GM12878 (cell line): Measurements from ENCODE around the gene COMT. TPM values are rescaled to one million over a fixed set of nuclear protein-coding genes. Genes with fewer than 3 reads are reported as not detected.

ENCODE experiments used
- ATAC-seq: fragments of 200-7000 bp; cut with Tn5 transposase; 3 replicates; pipeline ENCODE4 v1.9.1; 2020; ENCODE audit warnings: mild to moderate bottlenecking, moderate library complexity
- BruUV-seq: library from RNA; stranded (reverse); fragments of 400-500 nt; replicated peaks from 2 replicates; lab custom pipeline; 2021; lab: Mats Ljungman, UMichigan
- CTCF ChIA-PET: fragments of 300-600 bp; sonication (Branson Sonifier 250); formaldehyde crosslinking; extraction: SDS; loops from one replicate; lab custom pipeline; 2021; ENCODE audit warnings: inconsistent platforms; lab: Yijun Ruan, JAX
- POLR2A ChIA-PET: fragments of 350-600 bp; formaldehyde crosslinking; extraction: SDS; loops from one replicate; lab custom pipeline; 2021; ENCODE audit warnings: inconsistent platforms; lab: Charles Lee
- RAD21 ChIA-PET: fragments of 300-600 bp; sonication (Branson Sonifier 250); formaldehyde crosslinking; loops from one replicate; lab custom pipeline; 2023; ENCODE audit warnings: antibody characterized with exemption; ENCODE audit not compliant: unreplicated experiment; lab: Charles Lee
- SMC1A ChIA-PET: fragments of 300-600 bp; sonication (Branson Sonifier 250); formaldehyde crosslinking; loops from one replicate; lab custom pipeline; 2023; ENCODE audit not compliant: unreplicated experiment, uncharacterized antibody; lab: Charles Lee
- DNase-seq: peaks from one replicate; pipeline ENCODE4 v3.0.0-alpha.2; 2011; ENCODE audit warnings: low read depth, low spot score
- FAIRE-seq: peaks from 3 replicates; lab custom pipeline; 2011; peaks lifted over from hg19 to GRCh38; lab: Jason Lieb, UNC
- H2AFZ ChIP-seq: 2 replicates; pipeline ENCODE4 v1.6.0; 2011; ENCODE audit warnings: low read depth, low read length, control low read depth; ENCODE audit not compliant: control insufficient read depth
- H3K27ac ChIP-seq: 2 replicates; pipeline ENCODE4 v1.5.1; 2011; ENCODE audit warnings: control low read depth; ENCODE audit not compliant: control insufficient read depth, insufficient read depth
- H3K27me3 ChIP-seq, 2 experiments: replicated peaks in 1 of 2; 2 replicates each; pipeline versions ENCODE4 v1.6.0 to v1.6.1; 2011; ENCODE audit warnings: low read length in 1 of 2; ENCODE audit not compliant: control insufficient read depth in 2 of 2, insufficient read depth in 2 of 2
- H3K36me3 ChIP-seq, 2 experiments: 2 replicates each; pipeline ENCODE4 v1.5.1; 2011; ENCODE audit warnings: low read length in 1 of 2; ENCODE audit not compliant: control insufficient read depth in 2 of 2, insufficient read depth in 2 of 2
- H3K4me1 ChIP-seq: 2 replicates; pipeline ENCODE4 v1.6.1; 2011; ENCODE audit warnings: mild to moderate bottlenecking, low read length, moderate library complexity, mixed read lengths; ENCODE audit not compliant: control insufficient read depth, insufficient read depth
- H3K4me2 ChIP-seq: 2 replicates; pipeline ENCODE4 v1.6.0; 2011; ENCODE audit warnings: control low read depth; ENCODE audit not compliant: control insufficient read depth, insufficient read depth
- H3K4me3 ChIP-seq: fragments of 200-600 bp; sonication (generic); 2 replicates; pipeline ENCODE4 v1.5.1; 2016
- H3K79me2 ChIP-seq: 2 replicates; pipeline ENCODE4 v1.6.0; 2011; ENCODE audit warnings: low read length; ENCODE audit not compliant: control insufficient read depth, insufficient read depth
- H3K9ac ChIP-seq: 2 replicates; pipeline ENCODE4 v1.8.0; 2011; ENCODE audit warnings: low read length, control low read depth, mixed read lengths; ENCODE audit not compliant: control insufficient read depth, insufficient read depth
- H3K9me3 ChIP-seq: replicated peaks from 3 replicates; pipeline ENCODE4 v1.5.1; 2011; ENCODE audit warnings: mild to moderate bottlenecking, low read length; ENCODE audit not compliant: control insufficient read depth, insufficient read depth
- H4K20me1 ChIP-seq: 2 replicates; pipeline ENCODE4 v1.6.0; 2011; ENCODE audit not compliant: control insufficient read depth, insufficient read depth
- CBX5 ChIP-seq: sonication (generic); IDR thresholded peaks from 2 replicates; pipeline ENCODE4 v1.6.1; 2016; ENCODE audit warnings: low read depth, moderate library complexity, mild to moderate bottlenecking, inconsistent platforms
- GABPA ChIP-seq: IDR thresholded peaks from 2 replicates; pipeline ENCODE4 v1.6.1; 2014; ENCODE audit warnings: antibody characterized with exemption, low read depth, mild to moderate bottlenecking, inconsistent platforms
- MEF2B ChIP-seq: fragments of 450-650 bp; IDR thresholded peaks from 2 replicates; pipeline ENCODE4 v1.6.1; 2018; ENCODE audit warnings: mild to moderate bottlenecking, moderate library complexity; ENCODE audit not compliant: partially characterized antibody, poor library complexity, severe bottlenecking
- NFIC ChIP-seq: IDR thresholded peaks from 2 replicates; pipeline ENCODE4 v1.6.1; 2012; ENCODE audit warnings: low read depth, mild to moderate bottlenecking, inconsistent platforms, low read length, moderate library complexity
- NKRF ChIP-seq: fragments of 450-650 bp; conservative IDR thresholded peaks from 2 replicates; pipeline ENCODE4 v1.6.1; 2017; ENCODE audit warnings: mild to moderate bottlenecking, moderate library complexity
- STAT3 ChIP-seq: IDR thresholded peaks from 2 replicates; pipeline ENCODE4 v1.6.1; 2011; ENCODE audit warnings: low read depth, low read length, improper control_type of control experiment
- SUZ12 ChIP-seq: fragments of 200-600 bp; sonication (generic); IDR thresholded peaks from one replicate; pipeline ENCODE4 v1.6.1; 2018; ENCODE audit warnings: antibody characterized with exemption, mild to moderate bottlenecking; ENCODE audit not compliant: unreplicated experiment
- ZNF384 ChIP-seq: IDR thresholded peaks from 2 replicates; pipeline ENCODE4 v1.6.1; 2012; ENCODE audit warnings: low read depth, mild to moderate bottlenecking, low read length, improper control_type of control experiment, borderline replicate concordance
- ZNF592 ChIP-seq: fragments of 450-650 bp; IDR thresholded peaks from 2 replicates; pipeline ENCODE4 v1.6.1; 2017; ENCODE audit warnings: mild to moderate bottlenecking, moderate library complexity
- WGBS: methylation state at CpG from one replicate; pipeline ENCODE4 v1.1.6; 2016; ENCODE audit warnings: low lambda C conversion rate; ENCODE audit not compliant: insufficient replicate concordance, insufficient coverage; ENCODE audit errors: missing lambda C conversion rate; 5-methylcytosine and 5-hydroxymethylcytosine counted together
- in situ Hi-C: fragments of 300-500 bp; cut with MboI; formaldehyde crosslinking; loops from 9 replicates; pipeline ENCODE4 v1.14.3; 2018; ENCODE audit warnings: mixed read lengths
- intact Hi-C: fragments of 100-400 bp; cut with micrococcal nuclease; formaldehyde crosslinking; loops from one replicate; pipeline ENCODE4 v1.14.2; 2022; ENCODE audit not compliant: unreplicated experiment
- polyA plus RNA-seq, 11 experiments: library from polyadenylated mRNA; depleted of rRNA in 4 of 11; unstranded in 6 of 11; stranded (reverse) in 5 of 11; fragments of >200 nt; fragmentation: Nextera tagmentation in 4 of 11; fragmentation: Illumina TruSeq in 1 of 11; extraction: Ambion mirVana in 4 of 11; extraction: Trizol in 1 of 11; gene quantifications; 1 replicate in 1 of 11; 2 replicates in 10 of 11; pipeline versions ENCODE4 v1.2.1 to v1.2.3, GENCODE V29; 2011 to 2016; ENCODE audit warnings: inconsistent platforms in 2 of 11, missing spikeins in 2 of 11, low read depth in 1 of 11
- total RNA-seq, 4 experiments: library from RNA; depleted of rRNA in 3 of 4; stranded (reverse); fragments of >200 nt in 3 of 4; fragmentation: Illumina TruSeq in 1 of 4; extraction: Trizol in 1 of 4; gene quantifications; 2 replicates each; pipeline versions ENCODE4 v1.2.1 to v1.2.3, GENCODE V29; 2013 to 2021

COMT gene
- total and polyA plus RNA-seq, 10 of the 15 experiments (the other 5 are each of a cell fraction or from before 2014, with no cell fraction given): 4.5 to 152 (median 66.1) TPM

- POLR2A ChIA-PET: no interaction called here
- 73% methylated on average over 9 of the region's 9 CpGs for WGBS
Measured at GRCh38 chr22:19903031-19903430, 38.5 kb upstream of the COMT start.

GRCh38 chr22:19903513-19903912 is 38.1 kb upstream of the COMT start:
- Histone ChIP-seq H2AFZ (no peak overlapping the region), H3K4me3 (no peak overlapping the region), H3K27ac (no peak overlapping the region), H3K36me3 (no peaks in the 10 kb centered on the region; a peak in 1 of 4 replicates), H3K9me3 (no peaks in the 10 kb centered on the region), H3K79me2 (no peaks in the 10 kb centered on the region), H3K9ac (no peak overlapping the region), H3K27me3 (no peaks in the 10 kb centered on the region), H3K4me1 (no peaks in the 10 kb centered on the region), H4K20me1 (no peaks in the 10 kb centered on the region), H3K4me2 (no peak overlapping the region)
- ChIA-PET POLR2A (no interaction called here), SMC1A (no interaction called here), RAD21 (no interaction called here), CTCF (no interaction called here)
- no peak for DNase-seq
- intact Hi-C loops (no loop called here), in situ Hi-C loops (no loop called here)
- no peak for ATAC-seq
- no peak for FAIRE-seq
- 75% methylated on average over 12 of the region's 12 CpGs for WGBS
- no TSS peak for BruUV-seq
- TF ChIP-seq ZNF592 (no peak), SUZ12 (no peak), MEF2B (no peak), ZNF384 (no peak), GABPA (no peak), CBX5 (no peak)

More at GRCh38 chr22:19903031-19903430, 38.5 kb upstream of the COMT start:
- Histone ChIP-seq H3K79me2 (no peaks in the 10 kb centered on the region), H3K9me3 (no peaks in the 10 kb centered on the region), H3K9ac (no peak overlapping the region), H3K36me3 (no peaks in the 10 kb centered on the region; a peak in 1 of 4 replicates), H3K4me2 (no peak overlapping the region), H4K20me1 (no peaks in the 10 kb centered on the region), H3K4me3 (no peak overlapping the region), H2AFZ (no peak overlapping the region)
- FAIRE-seq: no peak
- ChIA-PET SMC1A (no interaction called here), CTCF (no interaction called here)
- no TSS peak for BruUV-seq
- in situ Hi-C loops (no loop called here), intact Hi-C loops (no loop called here)
- no peak for TF ChIP-seq STAT3
- no peak for TF ChIP-seq NKRF
- TF ChIP-seq NFIC: no peak
- TF ChIP-seq, all 136 proteins: peak for 0
- Histone ChIP-seq H3K27me3 (no peaks in the 10 kb centered on the region), H3K27ac (no peak overlapping the region), H3K4me1 (no peaks in the 10 kb centered on the region)
- no peak for ATAC-seq
- RAD21 ChIA-PET: no interaction called here
- DNase-seq: no peak
